GM12892 (cell line): ENCODE measurements around the gene FARP2. TPM values are rescaled to one million over a fixed set of nuclear protein-coding genes. Genes with fewer than 3 reads are reported as not detected.

Source experiments
- DNase-seq: peaks from one replicate; pipeline ENCODE4 v3.0.0; 2011; ENCODE audit not compliant: insufficient read length
- FAIRE-seq: peaks from 2 replicates; lab custom pipeline; 2011; peaks lifted over from hg19 to GRCh38; lab: Jason Lieb, UNC
- POLR2A ChIP-seq: IDR thresholded peaks from 2 replicates; pipeline ENCODE4 v1.6.1; 2011; ENCODE audit warnings: low read depth, low read length, control low read depth
- POLR2AphosphoS5 ChIP-seq: IDR thresholded peaks from 2 replicates; pipeline ENCODE4 v1.6.1; 2011; ENCODE audit warnings: low read depth, low read length, control low read depth
- TAF1 ChIP-seq: IDR thresholded peaks from 2 replicates; pipeline ENCODE4 v1.6.1; 2011; ENCODE audit warnings: low read depth, mild to moderate bottlenecking, control low read depth, low read length, borderline replicate concordance
- polyA plus RNA-seq: library from polyadenylated mRNA; unstranded; fragments of >200 nt; gene quantifications from one replicate; pipeline ENCODE4 v1.2.1, GENCODE V29; 2012; ENCODE audit warnings: missing spikeins, inconsistent platforms; ENCODE audit not compliant: missing spikeins

The FARP2 gene
- polyA plus RNA-seq: 26.3 TPM

- FAIRE-seq: peak; percentile 92
- DNase-seq: peak; percentile 66
- peak; percentile 85 for TF ChIP-seq POLR2AphosphoS5
- TF ChIP-seq TAF1: peak; percentile 97
- peak; percentile 95 for TF ChIP-seq POLR2A
Observed at GRCh38 chr2:241355983-241356870, at the start of gene FARP2. TSS of gene FARP2 (plus strand) at chr2:241356285. CDS start at chr2:241373108, 16,823 bp downstream.

- no peak for TF ChIP-seq POLR2AphosphoS5
- no peak for TF ChIP-seq POLR2A
- TF ChIP-seq TAF1: no peak
- DNase-seq (no peak), FAIRE-seq (no peak)
Observed at GRCh38 chr2:241307055-241307454, 49.0 kb upstream of the FARP2 start.

GRCh38 chr2:241308267-241308666 is 47.8 kb upstream of the FARP2 start:
- DNase-seq: no peak
- FAIRE-seq: no peak
- no peak for TF ChIP-seq TAF1
- TF ChIP-seq POLR2AphosphoS5: no peak

GRCh38 chr2:241308832-241309500 is 47.1 kb upstream of the FARP2 start:
- FAIRE-seq: no peak
- DNase-seq: no peak
- no peak for TF ChIP-seq POLR2A
- TF ChIP-seq TAF1: no peak
- no peak for TF ChIP-seq POLR2AphosphoS5

GRCh38 chr2:241309684-241310117 is 46.4 kb upstream of the FARP2 start:
- no peak for TF ChIP-seq POLR2AphosphoS5
- TF ChIP-seq TAF1: peak; percentile 38; the same call in 1 of the 2 replicates
- peak; percentile 59; the same call in 1 of the 2 replicates for TF ChIP-seq POLR2A
- peak; percentile 88 for FAIRE-seq
- peak; percentile 33 for DNase-seq

- FAIRE-seq (peak; percentile 85), DNase-seq (no peak)
- TF ChIP-seq POLR2A: no peak
- TF ChIP-seq POLR2AphosphoS5: no peak
- no peak for TF ChIP-seq TAF1
Observed at GRCh38 chr2:241310917-241311566, 45.0 kb upstream of the FARP2 start.

GRCh38 chr2:241312082-241312481 is 44.0 kb upstream of the FARP2 start:
- no peak for DNase-seq
- no peak for TF ChIP-seq POLR2A
- TF ChIP-seq TAF1: no peak
- no peak for TF ChIP-seq POLR2AphosphoS5
- FAIRE-seq: peak; percentile 48

- no peak for DNase-seq
- no peak for TF ChIP-seq POLR2A
- no peak for TF ChIP-seq TAF1
- no peak for TF ChIP-seq POLR2AphosphoS5
- FAIRE-seq: no peak
Observed at GRCh38 chr2:241313543-241314095, 42.5 kb upstream of the FARP2 start.

GRCh38 chr2:241314226-241315092 is 41.6 kb upstream of the FARP2 start:
- FAIRE-seq (no peak), DNase-seq (no peak)
- TF ChIP-seq TAF1 (no peak; the same call in 1 of the 2 replicates), POLR2A (no peak)
